Panc1 (cell line): ENCODE data around the gene SLC25A41. TPM values are rescaled to one million over a fixed set of nuclear protein-coding genes. Genes with fewer than 3 reads are reported as not detected.

Experiments
- ATAC-seq: fragments of 200-7000 bp; cut with Tn5 transposase; 2 replicates; pipeline ENCODE4 v1.9.1; 2020; ENCODE audit warnings: mild to moderate bottlenecking, moderate library complexity
- BruUV-seq: library from RNA; stranded (reverse); fragments of 400-500 nt; replicated peaks from 2 replicates; lab custom pipeline; 2021; lab: Mats Ljungman, UMichigan
- CTCF ChIA-PET: fragments of 300-600 bp; sonication (Branson Sonifier 250); formaldehyde crosslinking; loops from one replicate; lab custom pipeline; 2022; ENCODE audit warnings: antibody characterized with exemption; lab: Charles Lee
- POLR2A ChIA-PET: fragments of 300-600 bp; sonication (Branson Sonifier 250); formaldehyde crosslinking; loops from one replicate; lab custom pipeline; 2022; ENCODE audit warnings: antibody characterized with exemption; lab: Charles Lee
- DNase-seq: peaks from one replicate; pipeline ENCODE4 v3.0.0-alpha.2; 2010; ENCODE audit warnings: low read depth, low spot score
- H3K27ac ChIP-seq: 2 replicates; pipeline ENCODE4 v1.5.1; 2011; ENCODE audit warnings: mild to moderate bottlenecking, low read length, inconsistent platforms
- H3K27me3 ChIP-seq: fragments of 200-500 bp; sonication (Bioruptor generic); 2 replicates; pipeline ENCODE4 v1.6.0; 2014; ENCODE audit warnings: low read length, inconsistent platforms; ENCODE audit not compliant: control insufficient read depth, insufficient read depth
- H3K36me3 ChIP-seq: fragments of 200-500 bp; sonication (Bioruptor generic); 2 replicates; pipeline ENCODE4 v1.5.1; 2014; ENCODE audit warnings: inconsistent platforms, mild to moderate bottlenecking, low read length, moderate library complexity; ENCODE audit not compliant: control insufficient read depth, insufficient read depth
- H3K4me1 ChIP-seq: 2 replicates; pipeline ENCODE4 v1.5.1; 2011; ENCODE audit warnings: inconsistent platforms, mild to moderate bottlenecking, low read length, moderate library complexity; ENCODE audit not compliant: control insufficient read depth, insufficient read depth
- H3K4me3 ChIP-seq, 2 experiments: 2 replicates each; pipeline ENCODE4 v1.5.1; 2011 to 2012; ENCODE audit warnings: low read depth in 2 of 2, low read length in 2 of 2, mild to moderate bottlenecking in 2 of 2, inconsistent platforms in 1 of 2, moderate library complexity in 1 of 2
- H3K9me3 ChIP-seq: fragments of 200-500 bp; sonication (Bioruptor generic); 2 replicates; pipeline ENCODE4 v1.5.1; 2014; ENCODE audit warnings: low read depth, mild to moderate bottlenecking, inconsistent platforms, low read length, moderate library complexity; ENCODE audit not compliant: control insufficient read depth, insufficient read depth
- POLR2AphosphoS5 ChIP-seq: IDR thresholded peaks from 2 replicates; pipeline ENCODE4 v1.6.1; 2012; ENCODE audit warnings: mild to moderate bottlenecking, low read depth, low read length, moderate library complexity
- SIN3A ChIP-seq: IDR thresholded peaks from 2 replicates; pipeline ENCODE4 v1.6.1; 2012; ENCODE audit warnings: low read depth, mild to moderate bottlenecking, low read length, moderate library complexity, borderline replicate concordance; ENCODE audit not compliant: insufficient read depth
- TCF7L2 ChIP-seq: IDR thresholded peaks from 2 replicates; pipeline ENCODE4 v1.6.1; 2011; ENCODE audit warnings: mild to moderate bottlenecking, low read depth, low read length, inconsistent platforms
- in situ Hi-C: cut with HindIII; loops from 2 replicates; pipeline ENCODE4 v1.10.0; 2016; ENCODE audit warnings: low sequenced_read_pairs, low pct_unique_long_range_greater_than_20kb
- intact Hi-C: fragments of 100-400 bp; cut with micrococcal nuclease; formaldehyde crosslinking; loops from one replicate; pipeline ENCODE4 v1.10.0; 2022; ENCODE audit not compliant: unreplicated experiment
- total RNA-seq: library from RNA; stranded (reverse); gene quantifications from one replicate; pipeline ENCODE4 v1.2.1, GENCODE V29; 2021; ENCODE audit not compliant: unreplicated experiment
- TF ChIP-seq, protein P1 (sequence below), 2 experiments: IDR thresholded peaks; 2 replicates each; pipeline ENCODE4 v1.6.1; 2011 to 2012; ENCODE audit warnings: low read depth in 2 of 2, control low read depth in 1 of 2, low read length in 1 of 2, mild to moderate bottlenecking in 1 of 2, moderate library complexity in 1 of 2; ENCODE audit not compliant: insufficient read depth in 1 of 2
- TF ChIP-seq, protein P2 (sequence below): fragments of 450-650 bp; IDR thresholded peaks from 2 replicates; pipeline ENCODE4 v1.5.1; 2017; ENCODE audit warnings: mild to moderate bottlenecking

The SLC25A41 gene
- total RNA-seq, 1 experiment from 2014 or later, result 0.21 TPM

DNA sequence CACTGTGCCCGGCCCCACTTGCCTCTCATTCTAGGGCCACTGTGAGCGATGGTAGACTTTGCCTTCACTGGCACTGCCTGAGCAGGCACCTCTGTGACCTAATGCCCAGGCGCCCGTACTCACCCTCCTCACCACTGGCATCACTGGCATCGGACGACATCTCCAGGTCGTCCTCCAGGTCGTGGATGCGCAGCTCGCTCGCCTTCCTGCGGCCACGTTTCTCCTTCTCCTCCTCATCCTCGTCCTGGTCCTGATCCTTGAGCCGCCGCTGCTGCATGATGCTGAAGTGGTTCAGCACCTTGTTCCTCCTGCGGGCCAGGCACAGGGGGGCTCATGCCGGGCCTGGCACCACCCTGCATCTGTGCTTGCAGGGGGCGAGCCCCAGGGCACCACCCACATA lies 50.4 kb downstream of the SLC25A41 start:
- H3K9me3 ChIP-seq, result no peaks in the 10 kb centered on the region
- intact Hi-C loops, result no loop called here
- no peak for DNase-seq
- ChIA-PET POLR2A (interaction anchor here (0.6 kb wide), 1 partner anchor 122 kb away, joined by 4 read pairs; no protein-coding TSS in a partner anchor), CTCF (no interaction called here)
- ATAC-seq, result no peak
- H3K36me3 ChIP-seq, result no peaks in the 10 kb centered on the region
- H3K4me3 ChIP-seq, result no peak overlapping the region
- no TSS peak for BruUV-seq
- H3K27ac ChIP-seq, result no peak overlapping the region
- no peaks in the 10 kb centered on the region for H3K4me1 ChIP-seq
- TF ChIP-seq, protein P1, sequence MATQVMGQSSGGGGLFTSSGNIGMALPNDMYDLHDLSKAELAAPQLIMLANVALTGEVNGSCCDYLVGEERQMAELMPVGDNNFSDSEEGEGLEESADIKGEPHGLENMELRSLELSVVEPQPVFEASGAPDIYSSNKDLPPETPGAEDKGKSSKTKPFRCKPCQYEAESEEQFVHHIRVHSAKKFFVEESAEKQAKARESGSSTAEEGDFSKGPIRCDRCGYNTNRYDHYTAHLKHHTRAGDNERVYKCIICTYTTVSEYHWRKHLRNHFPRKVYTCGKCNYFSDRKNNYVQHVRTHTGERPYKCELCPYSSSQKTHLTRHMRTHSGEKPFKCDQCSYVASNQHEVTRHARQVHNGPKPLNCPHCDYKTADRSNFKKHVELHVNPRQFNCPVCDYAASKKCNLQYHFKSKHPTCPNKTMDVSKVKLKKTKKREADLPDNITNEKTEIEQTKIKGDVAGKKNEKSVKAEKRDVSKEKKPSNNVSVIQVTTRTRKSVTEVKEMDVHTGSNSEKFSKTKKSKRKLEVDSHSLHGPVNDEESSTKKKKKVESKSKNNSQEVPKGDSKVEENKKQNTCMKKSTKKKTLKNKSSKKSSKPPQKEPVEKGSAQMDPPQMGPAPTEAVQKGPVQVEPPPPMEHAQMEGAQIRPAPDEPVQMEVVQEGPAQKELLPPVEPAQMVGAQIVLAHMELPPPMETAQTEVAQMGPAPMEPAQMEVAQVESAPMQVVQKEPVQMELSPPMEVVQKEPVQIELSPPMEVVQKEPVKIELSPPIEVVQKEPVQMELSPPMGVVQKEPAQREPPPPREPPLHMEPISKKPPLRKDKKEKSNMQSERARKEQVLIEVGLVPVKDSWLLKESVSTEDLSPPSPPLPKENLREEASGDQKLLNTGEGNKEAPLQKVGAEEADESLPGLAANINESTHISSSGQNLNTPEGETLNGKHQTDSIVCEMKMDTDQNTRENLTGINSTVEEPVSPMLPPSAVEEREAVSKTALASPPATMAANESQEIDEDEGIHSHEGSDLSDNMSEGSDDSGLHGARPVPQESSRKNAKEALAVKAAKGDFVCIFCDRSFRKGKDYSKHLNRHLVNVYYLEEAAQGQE (IDR thresholded peaks at IDR 0.05; ENCODE audit: insufficient read depth in 1 of 2, low read depth in 2 of 2, low read length in 1 of 2), result no peak
- TF ChIP-seq TCF7L2 (no peak), POLR2AphosphoS5 (no peak), SIN3A (no peak)
- TF ChIP-seq, protein P2, sequence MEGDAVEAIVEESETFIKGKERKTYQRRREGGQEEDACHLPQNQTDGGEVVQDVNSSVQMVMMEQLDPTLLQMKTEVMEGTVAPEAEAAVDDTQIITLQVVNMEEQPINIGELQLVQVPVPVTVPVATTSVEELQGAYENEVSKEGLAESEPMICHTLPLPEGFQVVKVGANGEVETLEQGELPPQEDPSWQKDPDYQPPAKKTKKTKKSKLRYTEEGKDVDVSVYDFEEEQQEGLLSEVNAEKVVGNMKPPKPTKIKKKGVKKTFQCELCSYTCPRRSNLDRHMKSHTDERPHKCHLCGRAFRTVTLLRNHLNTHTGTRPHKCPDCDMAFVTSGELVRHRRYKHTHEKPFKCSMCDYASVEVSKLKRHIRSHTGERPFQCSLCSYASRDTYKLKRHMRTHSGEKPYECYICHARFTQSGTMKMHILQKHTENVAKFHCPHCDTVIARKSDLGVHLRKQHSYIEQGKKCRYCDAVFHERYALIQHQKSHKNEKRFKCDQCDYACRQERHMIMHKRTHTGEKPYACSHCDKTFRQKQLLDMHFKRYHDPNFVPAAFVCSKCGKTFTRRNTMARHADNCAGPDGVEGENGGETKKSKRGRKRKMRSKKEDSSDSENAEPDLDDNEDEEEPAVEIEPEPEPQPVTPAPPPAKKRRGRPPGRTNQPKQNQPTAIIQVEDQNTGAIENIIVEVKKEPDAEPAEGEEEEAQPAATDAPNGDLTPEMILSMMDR, result no peak
- in situ Hi-C loops, result no loop called here
- no peaks in the 10 kb centered on the region for H3K27me3 ChIP-seq

- in situ Hi-C loops, result no loop called here
- no peaks in the 10 kb centered on the region for H3K9me3 ChIP-seq
- ATAC-seq (no peak), DNase-seq (no peak)
- H3K4me3 ChIP-seq, result no peak overlapping the region
- H3K36me3 ChIP-seq, result no peaks in the 10 kb centered on the region
- TSS peak; percentile 95 for BruUV-seq
- TF ChIP-seq, protein P2, result no peak
- TF ChIP-seq, protein P1 (IDR thresholded peaks at IDR 0.05; ENCODE audit: insufficient read depth in 1 of 2, low read depth in 2 of 2, low read length in 1 of 2), result no peak
- TF ChIP-seq POLR2AphosphoS5 (no peak), SIN3A (no peak), TCF7L2 (no peak)
- no peak overlapping the region for H3K27ac ChIP-seq
- no peaks in the 10 kb centered on the region for H3K27me3 ChIP-seq
- ChIA-PET CTCF (no interaction called here), POLR2A (no interaction called here)
- intact Hi-C loops, result no loop called here
- peaks cover 2% of the 10 kb centered on the region; the same call in 1 of the 2 replicates for H3K4me1 ChIP-seq
Measured at GRCh38 chr19:6381030-6381750, 52.4 kb downstream of the SLC25A41 start.
